ENCODE measurements around the gene GPSM1.

Gene GPSM1

DNA sequence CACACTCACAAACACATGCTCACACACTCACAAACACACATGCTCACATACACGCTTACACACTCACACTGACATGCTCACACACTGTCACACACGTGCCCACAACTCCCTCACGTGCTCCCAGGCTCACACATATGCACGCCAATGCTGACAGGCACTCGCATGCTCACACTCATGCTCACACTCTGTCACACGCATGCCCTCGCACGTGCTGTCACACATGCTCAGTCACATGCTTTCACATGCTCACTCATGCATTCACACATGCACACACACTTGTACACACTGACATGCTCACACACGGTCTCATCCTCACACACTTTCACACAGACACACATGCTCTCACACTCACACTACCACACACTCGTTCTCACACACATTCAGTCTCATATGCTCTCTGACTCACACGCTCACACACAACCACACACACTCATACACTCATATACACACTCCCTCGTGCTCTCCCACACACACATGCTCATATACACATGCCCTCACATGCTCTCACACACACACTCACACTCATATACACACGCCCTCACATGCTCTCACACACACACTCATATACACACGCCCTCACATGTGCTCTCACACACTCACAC lies 33.8 kb upstream of the GPSM1 start:
- no peaks in the 10 kb centered on the region for H3K4me1 ChIP-seq (ENCODE audit: insufficient read depth, low read length)
- H3K9me3 ChIP-seq (ENCODE audit: insufficient read depth, low read depth, low read length) = peaks cover 6% of the 10 kb centered on the region; the same call in 1 of the 2 replicates
- H3K9ac ChIP-seq (ENCODE audit: low read depth, low read length) = no peak overlapping the region
- no peaks in the 10 kb centered on the region for H3K36me3 ChIP-seq (ENCODE audit: insufficient read depth, low read depth, low read length)
- H3K27ac ChIP-seq (ENCODE audit: low read length) = no peak overlapping the region
- H3K4me3 ChIP-seq (ENCODE audit: low read length) = no peak overlapping the region
- H3K27me3 ChIP-seq (ENCODE audit: insufficient read depth, low read length) = no peaks in the 10 kb centered on the region

DNA sequence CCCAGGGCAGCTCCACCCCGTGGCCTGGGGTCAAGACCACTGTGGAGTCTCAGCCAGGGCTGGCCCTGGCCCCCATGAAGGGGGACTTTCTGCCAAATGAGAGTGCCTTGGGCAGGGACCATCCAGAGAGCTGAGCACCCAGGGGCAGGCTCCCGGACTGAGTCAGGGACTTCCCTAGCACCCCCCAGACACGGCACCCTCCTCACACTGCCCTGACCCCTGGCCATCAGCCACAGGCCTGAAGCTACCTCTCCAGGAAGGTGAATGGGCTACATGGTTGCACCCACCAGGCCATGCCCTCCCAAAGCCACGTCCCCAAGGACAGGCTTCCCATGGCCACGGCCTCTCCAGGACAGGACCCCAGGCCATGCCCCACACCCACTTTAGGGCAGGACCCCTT lies 32.9 kb upstream of the GPSM1 start:
- Histone ChIP-seq H3K9me3 (ENCODE audit: insufficient read depth, low read depth, low read length) (peaks cover 6% of the 10 kb centered on the region; the same call in 1 of the 2 replicates), H3K27me3 (ENCODE audit: insufficient read depth, low read length) (no peaks in the 10 kb centered on the region), H3K4me1 (ENCODE audit: insufficient read depth, low read length) (no peaks in the 10 kb centered on the region)

DNA sequence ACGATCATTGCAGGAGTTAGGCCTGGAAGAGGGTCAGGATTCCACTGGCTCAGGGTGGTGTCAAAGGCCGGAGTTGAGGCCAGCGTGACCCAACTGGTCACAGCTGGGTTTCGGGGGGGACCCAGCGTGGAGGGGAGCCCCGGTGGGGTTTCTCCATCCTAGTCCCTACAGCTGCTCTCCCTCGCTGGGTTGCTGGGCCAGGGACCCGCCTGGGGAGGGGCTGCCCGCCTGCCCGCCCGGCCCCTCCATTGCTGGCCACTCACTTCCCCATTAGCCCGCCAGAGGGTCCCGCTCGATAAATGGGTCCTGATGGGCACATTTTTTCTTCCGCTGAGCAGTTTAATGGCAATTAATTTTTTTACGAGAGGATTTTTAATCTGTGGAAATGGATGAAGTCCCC lies 32.3 kb upstream of the GPSM1 start:
- no peaks in the 10 kb centered on the region for H3K27me3 ChIP-seq (ENCODE audit: insufficient read depth, low read length)
- no peaks in the 10 kb centered on the region for H3K36me3 ChIP-seq (ENCODE audit: insufficient read depth, low read depth, low read length)
- no peak overlapping the region for H3K9ac ChIP-seq (ENCODE audit: low read depth, low read length)
- no peak overlapping the region for H3K4me3 ChIP-seq (ENCODE audit: low read length)
- H3K4me1 ChIP-seq (ENCODE audit: insufficient read depth, low read length) = no peaks in the 10 kb centered on the region
- H3K27ac ChIP-seq (ENCODE audit: low read length) = no peak overlapping the region
- peaks cover 6% of the 10 kb centered on the region; the same call in 1 of the 2 replicates for H3K9me3 ChIP-seq (ENCODE audit: insufficient read depth, low read depth, low read length)

More for the DNA sequence above, 32.9 kb upstream of the GPSM1 start:
- Histone ChIP-seq H3K9ac (ENCODE audit: low read depth, low read length) (no peak overlapping the region), H3K4me3 (ENCODE audit: low read length) (no peak overlapping the region), H3K36me3 (ENCODE audit: insufficient read depth, low read depth, low read length) (no peaks in the 10 kb centered on the region), H3K27ac (ENCODE audit: low read length) (no peak overlapping the region)

DNA sequence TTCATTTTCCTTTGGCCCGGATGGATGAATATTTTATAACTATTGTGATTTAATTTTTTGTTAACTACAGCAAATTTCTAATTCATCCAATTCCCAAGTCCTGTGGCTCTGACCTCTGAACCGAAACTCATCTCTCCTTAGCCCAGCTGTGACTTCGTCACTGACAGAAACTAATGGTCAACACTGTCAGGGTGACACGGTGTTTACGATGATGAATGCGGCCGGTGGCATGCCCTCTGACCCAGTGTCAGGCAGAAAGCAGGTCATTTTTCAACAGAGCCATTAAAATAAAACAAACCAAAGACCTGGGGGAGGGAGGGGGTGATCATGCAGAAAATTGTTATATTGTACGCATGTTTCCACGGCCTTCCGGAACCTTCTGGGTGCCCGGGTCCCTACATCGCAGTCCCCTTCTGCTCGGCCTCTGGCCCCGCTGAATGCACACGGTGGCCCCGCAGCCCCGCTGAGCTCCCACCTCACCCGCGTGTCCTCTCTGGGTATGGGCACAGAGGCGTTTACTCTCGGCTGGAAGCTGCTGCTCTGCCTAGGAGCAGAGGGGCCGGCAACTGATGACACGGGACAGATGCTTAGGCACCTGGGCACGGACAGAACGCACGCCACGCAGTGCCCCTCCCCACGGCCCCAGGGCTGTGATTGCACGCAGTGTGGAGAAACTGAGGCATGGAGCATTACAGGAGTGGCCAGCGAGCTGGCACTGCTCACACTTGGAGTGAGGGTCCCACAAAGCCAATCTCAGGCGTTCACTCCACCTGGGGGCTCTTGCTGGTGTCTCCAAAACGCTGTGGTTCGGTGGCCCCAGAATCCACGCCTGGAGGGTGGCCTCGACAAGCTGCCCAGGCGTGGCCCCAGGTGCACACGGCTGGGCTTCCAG lies 31.6 kb upstream of the GPSM1 start:
- Histone ChIP-seq H3K27me3 (ENCODE audit: insufficient read depth, low read length) (no peaks in the 10 kb centered on the region), H3K4me1 (ENCODE audit: insufficient read depth, low read length) (no peaks in the 10 kb centered on the region), H3K27ac (ENCODE audit: low read length) (no peak overlapping the region), H3K36me3 (ENCODE audit: insufficient read depth, low read depth, low read length) (no peaks in the 10 kb centered on the region), H3K9me3 (ENCODE audit: insufficient read depth, low read depth, low read length) (peaks cover 6% of the 10 kb centered on the region; the same call in 1 of the 2 replicates), H3K4me3 (ENCODE audit: low read length) (no peak overlapping the region), H3K9ac (ENCODE audit: low read depth, low read length) (no peak overlapping the region)

DNA sequence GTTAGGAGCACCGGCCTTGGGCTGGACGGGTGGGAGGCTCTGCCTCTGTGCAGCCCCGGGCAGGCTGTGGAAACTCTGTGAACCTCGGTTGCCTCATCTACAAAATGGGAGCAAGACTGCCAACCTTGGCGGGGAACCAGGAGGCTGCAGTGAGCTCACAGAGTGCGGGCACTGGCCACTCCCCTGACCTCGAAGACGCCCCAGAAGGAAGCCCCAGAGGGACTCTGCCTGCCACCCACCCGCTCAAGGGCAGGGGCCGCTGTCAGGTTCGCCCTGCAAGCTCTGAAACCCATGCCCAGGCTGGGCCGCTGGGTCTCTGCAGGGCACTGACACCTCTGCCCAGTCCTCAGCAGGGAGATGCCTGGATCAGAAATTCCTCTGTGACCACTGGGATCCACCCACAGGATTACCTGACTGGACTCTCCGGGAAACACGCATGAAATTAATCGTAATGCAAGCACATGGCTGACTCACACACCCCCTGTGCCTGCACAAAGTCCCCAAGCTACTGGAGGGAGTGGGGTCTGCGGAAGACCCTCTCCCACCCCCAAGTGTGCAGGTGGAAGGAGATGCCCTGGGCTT lies 30.8 kb upstream of the GPSM1 start:
- no peak overlapping the region for H3K4me3 ChIP-seq (ENCODE audit: low read length)
- H3K36me3 ChIP-seq (ENCODE audit: insufficient read depth, low read depth, low read length) = no peaks in the 10 kb centered on the region
- H3K27me3 ChIP-seq (ENCODE audit: insufficient read depth, low read length) = no peaks in the 10 kb centered on the region
- no peak overlapping the region for H3K9ac ChIP-seq (ENCODE audit: low read depth, low read length)
- H3K9me3 ChIP-seq (ENCODE audit: insufficient read depth, low read depth, low read length) = peaks cover 6% of the 10 kb centered on the region; the same call in 1 of the 2 replicates
- H3K4me1 ChIP-seq (ENCODE audit: insufficient read depth, low read length) = no peaks in the 10 kb centered on the region
- H3K27ac ChIP-seq (ENCODE audit: low read length) = no peak overlapping the region

DNA sequence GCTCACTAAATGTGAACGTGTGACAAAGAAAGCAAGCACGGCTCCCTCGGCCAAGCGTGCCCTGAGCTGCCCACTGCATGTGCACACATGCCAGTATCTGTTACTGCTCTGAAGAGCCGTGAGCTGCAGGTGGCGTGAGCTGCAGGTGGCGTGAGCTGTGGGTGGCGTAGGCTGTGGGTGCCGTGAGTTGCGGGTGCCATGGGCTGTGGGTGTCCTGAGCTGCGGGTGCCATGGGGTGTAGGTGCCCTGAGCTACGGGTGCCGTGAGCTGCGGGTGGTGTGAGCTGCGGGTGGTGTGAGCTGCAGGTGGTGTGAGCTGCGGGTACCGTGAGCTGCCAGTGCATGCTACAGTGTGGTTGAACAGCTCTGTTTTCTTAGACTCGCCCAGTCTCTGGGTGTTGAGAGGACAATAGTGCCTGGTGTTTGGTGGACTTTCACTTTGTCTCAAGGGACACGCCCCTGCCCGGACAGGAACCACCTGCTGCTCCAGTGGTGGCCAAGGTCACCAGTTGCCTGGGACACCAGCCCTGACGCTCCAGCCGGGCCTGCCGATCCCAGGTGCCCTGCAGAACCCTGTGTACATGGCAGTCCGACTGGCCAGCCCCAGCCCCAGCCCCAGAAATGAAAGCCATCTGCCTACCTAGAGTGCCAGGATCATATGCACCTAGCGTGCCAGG lies 30.2 kb upstream of the GPSM1 start:
- no peak overlapping the region for H3K4me3 ChIP-seq (ENCODE audit: low read length)
- H3K27me3 ChIP-seq (ENCODE audit: insufficient read depth, low read length) = no peaks in the 10 kb centered on the region
- H3K36me3 ChIP-seq (ENCODE audit: insufficient read depth, low read depth, low read length) = no peaks in the 10 kb centered on the region
- no peak overlapping the region for H3K27ac ChIP-seq (ENCODE audit: low read length)
- H3K4me1 ChIP-seq (ENCODE audit: insufficient read depth, low read length) = no peaks in the 10 kb centered on the region
- no peak overlapping the region for H3K9ac ChIP-seq (ENCODE audit: low read depth, low read length)
- H3K9me3 ChIP-seq (ENCODE audit: insufficient read depth, low read depth, low read length) = peaks cover 6% of the 10 kb centered on the region; the same call in 1 of the 2 replicates

DNA sequence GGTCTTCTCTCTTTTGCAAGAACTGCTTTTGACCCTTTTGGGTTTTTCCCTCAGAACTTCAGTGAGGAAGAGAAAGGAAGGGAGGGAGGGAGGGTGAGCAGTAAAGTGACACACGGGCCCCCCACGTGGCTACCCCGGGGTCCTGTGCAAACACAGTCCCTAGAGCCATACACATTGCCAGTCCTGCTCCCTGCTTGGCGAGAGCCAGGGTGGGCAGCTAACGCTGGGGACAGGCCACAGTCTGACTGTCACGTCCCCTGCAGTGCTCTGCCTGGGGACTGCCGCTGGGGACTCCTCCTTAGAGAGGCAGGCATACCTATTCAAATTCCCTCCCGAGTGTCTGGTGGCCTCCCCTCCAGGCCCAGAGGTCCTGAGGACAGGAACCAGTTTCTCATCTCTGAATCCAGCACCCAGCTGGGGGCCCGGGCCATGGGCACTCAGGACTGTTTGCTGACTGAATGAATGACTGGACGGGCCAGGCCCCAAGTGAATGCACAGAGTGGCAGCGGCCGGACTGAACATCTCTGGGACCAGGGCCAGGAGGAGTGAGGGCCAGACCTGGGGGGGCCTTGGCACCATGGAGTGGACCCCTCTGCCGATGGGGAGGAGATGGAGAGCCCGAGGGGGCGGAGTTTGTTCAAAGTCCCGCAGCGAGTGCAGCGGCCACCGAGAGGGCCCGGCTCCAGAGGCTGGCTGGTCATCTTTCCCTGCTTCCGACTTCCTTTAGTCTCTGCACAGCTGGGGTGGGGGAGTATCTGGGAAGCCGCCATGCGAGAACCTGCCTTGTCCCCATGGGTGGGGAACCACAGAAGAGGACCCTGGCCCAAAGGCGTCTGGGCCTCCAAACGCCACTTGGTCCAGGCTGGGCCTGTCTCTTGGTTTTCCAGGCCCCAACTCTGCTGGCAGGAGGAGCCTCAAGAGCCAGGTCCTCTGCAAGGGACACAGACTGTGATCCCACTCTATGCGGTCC lies 29.3 kb upstream of the GPSM1 start:
- Histone ChIP-seq H3K36me3 (ENCODE audit: insufficient read depth, low read depth, low read length) (no peaks in the 10 kb centered on the region), H3K27ac (ENCODE audit: low read length) (no peak overlapping the region), H3K9ac (ENCODE audit: low read depth, low read length) (no peak overlapping the region), H3K27me3 (ENCODE audit: insufficient read depth, low read length) (no peaks in the 10 kb centered on the region), H3K9me3 (ENCODE audit: insufficient read depth, low read depth, low read length) (peaks cover 6% of the 10 kb centered on the region; the same call in 1 of the 2 replicates), H3K4me1 (ENCODE audit: insufficient read depth, low read length) (no peaks in the 10 kb centered on the region), H3K4me3 (ENCODE audit: low read length) (no peak overlapping the region)

DNA sequence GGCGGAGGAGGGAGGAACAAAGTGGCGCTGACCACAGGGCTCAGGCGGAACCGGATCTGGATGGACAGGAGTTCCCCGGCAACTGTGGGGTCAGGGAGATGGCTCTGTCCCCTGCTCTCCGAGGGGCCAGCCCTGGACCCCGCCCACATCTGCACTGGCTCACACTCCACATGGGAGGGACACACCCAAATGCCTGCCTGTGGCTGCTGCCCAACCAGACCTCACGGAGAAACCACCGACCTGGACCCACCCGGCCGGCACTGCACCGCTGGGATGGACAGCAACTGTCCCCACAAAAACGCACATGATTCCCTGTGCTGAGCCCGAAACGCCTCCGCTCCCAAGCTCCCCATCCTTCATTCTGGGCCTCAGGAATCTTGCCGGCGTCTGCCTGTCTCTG lies 28.2 kb upstream of the GPSM1 start:
- Histone ChIP-seq H3K27ac (ENCODE audit: low read length) (no peak overlapping the region), H3K4me3 (ENCODE audit: low read length) (no peak overlapping the region), H3K4me1 (ENCODE audit: insufficient read depth, low read length) (no peaks in the 10 kb centered on the region), H3K36me3 (ENCODE audit: insufficient read depth, low read depth, low read length) (no peaks in the 10 kb centered on the region), H3K9ac (ENCODE audit: low read depth, low read length) (no peak overlapping the region), H3K27me3 (ENCODE audit: insufficient read depth, low read length) (no peaks in the 10 kb centered on the region), H3K9me3 (ENCODE audit: insufficient read depth, low read depth, low read length) (no peaks in the 10 kb centered on the region)

DNA sequence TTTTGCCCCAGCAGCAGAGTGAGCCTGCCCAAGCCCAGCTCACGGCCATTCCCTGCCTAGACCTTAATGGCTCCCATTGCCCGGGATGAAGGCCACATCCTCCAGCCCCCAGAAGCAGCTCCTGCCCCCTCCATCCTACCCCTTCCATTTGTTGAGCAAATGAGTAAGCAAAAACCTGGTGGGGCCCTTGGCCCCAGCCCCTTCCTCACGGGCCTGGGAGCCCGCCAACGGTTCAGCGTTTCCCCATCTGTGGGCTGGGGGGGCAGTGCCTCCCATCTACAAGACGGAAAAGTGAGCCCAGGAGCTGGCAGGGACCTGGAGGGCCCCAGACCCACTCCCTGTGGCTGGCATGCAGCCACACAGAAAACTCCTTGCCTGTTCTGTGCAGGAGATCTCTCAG lies 27.8 kb upstream of the GPSM1 start:
- Histone ChIP-seq H3K9ac (ENCODE audit: low read depth, low read length) (no peak overlapping the region), H3K9me3 (ENCODE audit: insufficient read depth, low read depth, low read length) (no peaks in the 10 kb centered on the region), H3K4me3 (ENCODE audit: low read length) (no peak overlapping the region), H3K36me3 (ENCODE audit: insufficient read depth, low read depth, low read length) (no peaks in the 10 kb centered on the region), H3K27me3 (ENCODE audit: insufficient read depth, low read length) (no peaks in the 10 kb centered on the region), H3K4me1 (ENCODE audit: insufficient read depth, low read length) (no peaks in the 10 kb centered on the region), H3K27ac (ENCODE audit: low read length) (no peak overlapping the region)

DNA sequence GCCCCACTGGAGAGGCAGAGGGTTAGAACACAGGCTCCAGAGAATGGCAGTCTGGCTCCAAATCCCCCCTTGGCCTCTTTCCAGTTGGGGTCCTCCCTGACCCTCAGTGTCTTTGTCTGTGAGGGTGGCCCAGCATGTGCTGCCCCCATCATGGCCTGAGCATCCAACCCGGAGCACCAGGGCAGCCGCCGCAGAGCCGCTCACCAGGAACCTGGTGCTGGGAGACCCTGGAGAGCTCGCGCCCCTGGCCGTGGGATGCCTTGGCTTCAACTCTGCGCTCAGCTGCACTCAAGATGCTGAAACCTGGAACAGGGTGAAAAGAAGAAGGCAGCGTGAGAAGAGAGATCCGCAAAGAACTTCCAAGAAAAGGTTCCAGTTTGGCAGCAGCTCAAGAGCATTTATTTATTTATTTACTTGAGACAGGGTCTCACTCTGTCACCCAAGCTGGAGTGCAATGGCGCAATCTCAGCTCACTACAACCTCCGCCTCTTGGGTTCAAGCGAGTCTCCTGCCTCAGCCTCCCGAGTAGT lies 27.3 kb upstream of the GPSM1 start:
- H3K36me3 ChIP-seq (ENCODE audit: insufficient read depth, low read depth, low read length) = no peaks in the 10 kb centered on the region
- H3K27me3 ChIP-seq (ENCODE audit: insufficient read depth, low read length) = no peaks in the 10 kb centered on the region
- H3K9me3 ChIP-seq (ENCODE audit: insufficient read depth, low read depth, low read length) = no peaks in the 10 kb centered on the region
- H3K27ac ChIP-seq (ENCODE audit: low read length) = no peak overlapping the region
- no peaks in the 10 kb centered on the region for H3K4me1 ChIP-seq (ENCODE audit: insufficient read depth, low read length)
- H3K4me3 ChIP-seq (ENCODE audit: low read length) = no peak overlapping the region
- no peak overlapping the region for H3K9ac ChIP-seq (ENCODE audit: low read depth, low read length)

Measured in iPS-20b (cell line).